WTC11 (cell line): Measurements from ENCODE around the gene ERGIC3. TPM values are rescaled to one million over a fixed set of nuclear protein-coding genes. Genes with fewer than 3 reads are reported as not detected.

Source experiments
- ATAC-seq: fragments of 200-7000 bp; cut with Tn5 transposase; 2 replicates; pipeline ENCODE4 v1.10.0; 2021; ENCODE audit warnings: mild to moderate bottlenecking, moderate library complexity
- CTCF ChIA-PET: fragments of 300-600 bp; sonication (Branson Sonifier 250); formaldehyde crosslinking; loops from one replicate; lab custom pipeline; 2021; ENCODE audit warnings: antibody characterized with exemption; lab: Charles Lee
- POLR2A ChIA-PET: fragments of 350-600 bp; sonication (Branson Sonifier 250); formaldehyde crosslinking; loops from one replicate; lab custom pipeline; 2021; ENCODE audit warnings: antibody characterized with exemption; lab: Charles Lee
- DNase-seq: peaks from one replicate; pipeline ENCODE4 v3.0.0; 2021; ENCODE audit warnings: low spot score
- H3K27ac Mint-ChIP-seq: 2 replicates; pipeline ENCODE4 v1.8.0; 2021; ENCODE audit warnings: mixed read lengths
- H3K27me3 Mint-ChIP-seq: 2 replicates; pipeline ENCODE4 v1.8.0; 2021; ENCODE audit warnings: low read depth, mild to moderate bottlenecking, moderate library complexity, mixed read lengths
- H3K36me3 Mint-ChIP-seq: 2 replicates; pipeline ENCODE4 v1.8.0; 2021; ENCODE audit warnings: mixed read lengths
- H3K4me1 Mint-ChIP-seq: 2 replicates; pipeline ENCODE4 v1.8.0; 2022; ENCODE audit warnings: mixed read lengths
- H3K4me3 Mint-ChIP-seq: 2 replicates; pipeline ENCODE4 v1.8.0; 2021; ENCODE audit warnings: mild to moderate bottlenecking, moderate library complexity, mixed read lengths
- H3K9me3 Mint-ChIP-seq: 2 replicates; pipeline ENCODE4 v1.8.0; 2021; ENCODE audit warnings: mixed read lengths
- CREM ChIP-seq: sonication (generic); formaldehyde crosslinking; IDR thresholded peaks from 2 replicates; pipeline ENCODE4 v1.8.1; 2022; ENCODE audit warnings: mild to moderate bottlenecking, missing genetic modification reagents, moderate library complexity
- FOXJ3 ChIP-seq: sonication (generic); formaldehyde crosslinking; IDR thresholded peaks from 2 replicates; pipeline ENCODE4 v1.9.0; 2021; ENCODE audit warnings: missing genetic modification reagents, mild to moderate bottlenecking, borderline replicate concordance
- FOXP1 ChIP-seq: sonication (generic); formaldehyde crosslinking; IDR thresholded peaks from 2 replicates; pipeline ENCODE4 v1.8.0; 2022; ENCODE audit warnings: missing genetic modification reagents, mild to moderate bottlenecking, moderate library complexity, borderline replicate concordance
- IRF2 ChIP-seq: sonication (generic); formaldehyde crosslinking; IDR thresholded peaks from 2 replicates; pipeline ENCODE4 v1.8.0; 2022; ENCODE audit warnings: low read depth, missing genetic modification reagents, borderline replicate concordance
- NFYB ChIP-seq: sonication (generic); formaldehyde crosslinking; conservative IDR thresholded peaks from 2 replicates; pipeline ENCODE4 v1.8.0; 2022; ENCODE audit warnings: low read depth, missing genetic modification reagents
- NR2C2 ChIP-seq: sonication (generic); formaldehyde crosslinking; IDR thresholded peaks from 2 replicates; pipeline ENCODE4 v1.8.0; 2022; ENCODE audit warnings: mild to moderate bottlenecking, missing genetic modification reagents
- PRRX2 ChIP-seq: fragments of 250-450 bp; sonication (Bioruptor Pico); IDR thresholded peaks from 2 replicates; pipeline ENCODE4 v1.8.0; 2021; ENCODE audit warnings: mild to moderate bottlenecking
- SOX15 ChIP-seq: fragments of 250-450 bp; sonication (Bioruptor Pico); IDR thresholded peaks from 2 replicates; pipeline ENCODE4 v1.9.0; 2021; ENCODE audit warnings: mild to moderate bottlenecking
- TEAD1 ChIP-seq: sonication (generic); formaldehyde crosslinking; IDR thresholded peaks from 2 replicates; pipeline ENCODE4 v1.8.0; 2022; ENCODE audit warnings: mild to moderate bottlenecking, missing genetic modification reagents
- TP53 ChIP-seq: sonication (generic); formaldehyde crosslinking; IDR thresholded peaks from 2 replicates; pipeline ENCODE4 v1.8.1; 2023; ENCODE audit warnings: mild to moderate bottlenecking, missing genetic modification reagents
- ZBTB21 ChIP-seq: sonication (generic); formaldehyde crosslinking; IDR thresholded peaks from 2 replicates; pipeline ENCODE4 v1.8.1; 2023; ENCODE audit warnings: mild to moderate bottlenecking, missing genetic modification reagents, borderline replicate concordance
- ZNF232 ChIP-seq: sonication (generic); formaldehyde crosslinking; IDR thresholded peaks from 2 replicates; pipeline ENCODE4 v1.8.0; 2022; ENCODE audit warnings: mild to moderate bottlenecking, missing genetic modification reagents
- ZNF396 ChIP-seq: fragments of 250-450 bp; sonication (Bioruptor Pico); IDR thresholded peaks from 2 replicates; pipeline ENCODE4 v1.8.0; 2021; ENCODE audit warnings: mild to moderate bottlenecking, moderate library complexity, borderline replicate concordance
- total RNA-seq: library from RNA; stranded (reverse); gene quantifications from 3 replicates; pipeline ENCODE4 v1.2.3, GENCODE V29; 2021
- TF ChIP-seq, protein P1 (sequence below): fragments of 250-450 bp; sonication (Bioruptor Pico); IDR thresholded peaks from 2 replicates; pipeline ENCODE4 v2.1.2; 2022; ENCODE audit warnings: mild to moderate bottlenecking, moderate library complexity
- TF ChIP-seq, protein P2 (sequence below): sonication (generic); formaldehyde crosslinking; IDR thresholded peaks from 2 replicates; pipeline ENCODE4 v1.8.0; 2022; ENCODE audit warnings: mild to moderate bottlenecking, missing genetic modification reagents
- TF ChIP-seq, protein P3 (sequence below): sonication (generic); formaldehyde crosslinking; IDR thresholded peaks from 2 replicates; pipeline ENCODE4 v1.8.0; 2022; ENCODE audit warnings: missing genetic modification reagents
- TF ChIP-seq, protein P4 (sequence below): sonication (generic); formaldehyde crosslinking; IDR thresholded peaks from 2 replicates; pipeline ENCODE4 v1.8.1; 2023; ENCODE audit warnings: mild to moderate bottlenecking, missing genetic modification reagents, borderline replicate concordance
- TF ChIP-seq, protein P5 (sequence below): fragments of 250-450 bp; sonication (Bioruptor Pico); IDR thresholded peaks from 2 replicates; pipeline ENCODE4 v1.9.0; 2021; ENCODE audit warnings: mild to moderate bottlenecking

ERGIC3 gene
- total RNA-seq, 1 experiment from 2014 or later, result 168 TPM

DNA sequence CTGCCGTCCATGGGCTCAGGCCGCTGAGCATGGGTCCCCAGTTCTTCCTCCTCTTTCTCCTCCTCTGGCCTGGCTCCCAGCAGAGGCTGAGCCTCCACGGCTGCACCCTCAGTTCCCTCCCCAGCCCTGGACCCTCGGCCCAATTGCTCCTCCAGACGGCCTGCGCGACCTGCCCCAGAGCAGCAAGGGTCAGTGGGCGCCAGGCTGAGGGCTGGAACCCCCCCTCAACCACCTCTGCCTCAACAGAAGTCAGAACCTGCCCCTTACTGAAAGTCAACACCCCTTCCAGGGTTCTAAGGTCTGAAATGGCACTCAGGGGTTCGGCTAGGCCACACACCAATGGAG, 57.9 kb downstream of the ERGIC3 start (continued):
- TF ChIP-seq, protein P1, sequence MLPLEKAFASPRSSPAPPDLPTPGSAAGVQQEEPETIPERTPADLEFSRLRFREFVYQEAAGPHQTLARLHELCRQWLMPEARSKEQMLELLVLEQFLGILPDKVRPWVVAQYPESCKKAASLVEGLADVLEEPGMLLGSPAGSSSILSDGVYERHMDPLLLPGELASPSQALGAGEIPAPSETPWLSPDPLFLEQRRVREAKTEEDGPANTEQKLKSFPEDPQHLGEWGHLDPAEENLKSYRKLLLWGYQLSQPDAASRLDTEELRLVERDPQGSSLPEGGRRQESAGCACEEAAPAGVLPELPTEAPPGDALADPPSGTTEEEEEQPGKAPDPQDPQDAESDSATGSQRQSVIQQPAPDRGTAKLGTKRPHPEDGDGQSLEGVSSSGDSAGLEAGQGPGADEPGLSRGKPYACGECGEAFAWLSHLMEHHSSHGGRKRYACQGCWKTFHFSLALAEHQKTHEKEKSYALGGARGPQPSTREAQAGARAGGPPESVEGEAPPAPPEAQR (CRISPR knock-in tag), result no peak
- TF ChIP-seq, protein P2, sequence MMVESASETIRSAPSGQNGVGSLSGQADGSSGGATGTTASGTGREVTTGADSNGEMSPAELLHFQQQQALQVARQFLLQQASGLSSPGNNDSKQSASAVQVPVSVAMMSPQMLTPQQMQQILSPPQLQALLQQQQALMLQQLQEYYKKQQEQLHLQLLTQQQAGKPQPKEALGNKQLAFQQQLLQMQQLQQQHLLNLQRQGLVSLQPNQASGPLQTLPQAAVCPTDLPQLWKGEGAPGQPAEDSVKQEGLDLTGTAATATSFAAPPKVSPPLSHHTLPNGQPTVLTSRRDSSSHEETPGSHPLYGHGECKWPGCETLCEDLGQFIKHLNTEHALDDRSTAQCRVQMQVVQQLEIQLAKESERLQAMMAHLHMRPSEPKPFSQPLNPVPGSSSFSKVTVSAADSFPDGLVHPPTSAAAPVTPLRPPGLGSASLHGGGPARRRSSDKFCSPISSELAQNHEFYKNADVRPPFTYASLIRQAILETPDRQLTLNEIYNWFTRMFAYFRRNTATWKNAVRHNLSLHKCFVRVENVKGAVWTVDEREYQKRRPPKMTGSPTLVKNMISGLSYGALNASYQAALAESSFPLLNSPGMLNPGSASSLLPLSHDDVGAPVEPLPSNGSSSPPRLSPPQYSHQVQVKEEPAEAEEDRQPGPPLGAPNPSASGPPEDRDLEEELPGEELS, result no peak
- no peak for TF ChIP-seq SOX15 (CRISPR knock-in tag)
- TF ChIP-seq ZBTB21 (CRISPR knock-in tag), result no peak

DNA sequence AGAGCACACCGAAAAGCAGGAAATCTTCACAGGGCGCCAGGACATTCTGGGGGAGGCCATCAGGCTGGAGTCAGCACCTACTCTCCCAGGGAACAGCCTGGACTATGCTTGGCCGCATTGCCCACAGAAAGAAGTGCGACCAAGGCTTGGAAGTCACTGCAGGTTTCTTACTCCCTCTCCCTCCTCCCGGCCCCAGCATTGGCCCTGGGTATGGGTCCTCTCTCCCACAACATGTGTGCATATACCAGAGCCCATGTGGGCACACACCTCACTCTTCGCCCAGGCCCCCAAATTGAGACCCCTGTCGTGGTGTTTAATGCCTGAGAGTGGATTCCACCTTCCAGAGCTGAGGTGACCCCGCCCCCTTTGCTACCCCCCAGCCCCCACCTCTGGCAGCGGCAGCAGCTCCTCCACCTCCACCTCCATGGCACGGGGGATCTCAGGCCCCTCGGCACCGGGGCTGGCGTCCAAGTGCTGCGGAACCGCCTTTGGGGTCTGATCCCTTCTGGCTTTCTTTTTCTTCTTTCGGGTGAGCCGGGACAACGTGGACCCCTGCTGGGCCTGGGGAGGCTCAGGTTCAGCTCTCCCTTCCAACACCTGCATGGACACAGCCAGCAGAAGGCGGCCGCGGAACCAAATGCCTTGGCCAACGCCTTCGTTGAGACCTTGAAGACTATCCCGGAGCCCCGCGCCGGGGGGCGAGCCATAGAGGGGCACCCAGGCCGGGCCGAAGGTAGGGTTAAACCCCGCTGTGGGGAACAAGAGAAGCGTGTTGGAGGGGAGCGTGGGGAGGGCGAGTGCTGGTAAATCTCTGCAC, 58.5 kb downstream of the ERGIC3 start:
- ATAC-seq (peak; percentile 2; the same call in 1 of the 2 replicates), DNase-seq (peak; percentile 59)
- POLR2A ChIA-PET, result interaction anchor here (0.8 to 1.6 kb wide), 6 partner anchors 15 to 354 kb away, joined by 3 to 8 read pairs (median 4); partner anchors contain the start of genes RBM39, SCAND1 and SPAG4
- peak overlapping the region; percentile 76 for H3K4me3 Mint-ChIP-seq
- peaks cover 74% of the 10 kb centered on the region for H3K27me3 Mint-ChIP-seq
- TF ChIP-seq IRF2 (CRISPR knock-in tag), result no peak
- TF ChIP-seq ZNF232 (CRISPR knock-in tag), result 0 out of 2 replicates have a peak, but pooled peaks have one; percentile 44
- peaks cover 9% of the 10 kb centered on the region for H3K4me1 Mint-ChIP-seq
- CTCF ChIA-PET, result interaction anchor here (0.7 to 2.1 kb wide), 14 partner anchors 11 to 602 kb away, joined by 3 to 62 read pairs (median 6); partner anchors contain the start of genes ERGIC3, SCAND1 and SPAG4
- H3K36me3 Mint-ChIP-seq, result no peaks in the 10 kb centered on the region
- H3K9me3 Mint-ChIP-seq, result no peaks in the 10 kb centered on the region
- H3K27ac Mint-ChIP-seq, result no peak overlapping the region

DNA sequence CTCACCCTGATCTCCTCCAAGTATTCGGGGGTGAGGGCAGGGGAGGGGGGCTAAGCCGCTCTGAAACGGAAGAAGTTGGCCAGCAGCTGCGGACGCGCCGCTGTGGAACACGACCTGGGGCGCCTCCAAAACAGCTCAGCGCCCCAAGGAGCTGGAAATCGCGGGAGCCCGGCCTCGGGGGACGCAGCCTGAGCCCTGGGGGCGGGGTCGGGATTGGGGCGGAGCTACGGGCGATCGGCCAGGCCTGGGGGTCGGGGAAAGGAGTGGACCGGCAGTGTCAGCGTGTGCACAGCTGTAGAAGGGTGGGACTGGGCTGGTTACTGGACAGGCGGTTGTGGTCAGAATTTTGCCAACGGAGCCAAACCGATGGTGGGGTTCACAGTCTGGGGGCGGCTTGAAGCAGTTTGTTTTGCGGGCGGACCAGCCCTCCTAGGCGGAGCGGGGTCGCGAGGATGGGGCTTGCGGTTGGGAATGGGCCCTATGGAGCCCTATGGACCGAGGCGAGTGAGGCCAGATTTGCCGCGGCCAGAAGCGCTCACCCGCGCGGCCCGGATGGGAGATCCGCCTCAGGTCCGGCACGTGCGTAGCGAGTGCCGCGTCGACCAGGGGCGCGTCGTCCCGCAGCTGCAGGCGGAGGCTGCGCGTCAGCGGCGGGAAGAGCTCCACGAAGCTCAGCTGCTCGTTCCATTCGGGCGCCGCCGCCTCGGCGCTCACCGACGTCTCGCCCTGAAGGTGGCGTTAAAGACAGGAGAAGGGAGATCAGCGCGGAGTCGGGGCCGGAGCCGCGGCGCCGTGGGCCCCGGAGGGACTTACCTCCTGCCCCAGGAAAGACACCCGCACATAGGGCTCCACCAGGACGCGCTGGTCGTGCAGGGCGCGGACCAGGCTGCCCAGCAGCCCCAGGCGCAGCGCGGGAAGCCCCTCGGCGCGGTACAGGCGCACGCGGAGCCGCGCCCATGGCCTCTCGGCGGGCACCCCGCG, 59.4 kb downstream of the ERGIC3 start:
- ATAC-seq, result peak; percentile 63
- Mint-ChIP-seq H3K9me3 (no peaks in the 10 kb centered on the region), H3K4me3 (peak overlapping the region; percentile 76), H3K4me1 (peaks cover 9% of the 10 kb centered on the region), H3K27me3 (peaks cover 74% of the 10 kb centered on the region), H3K27ac (no peak overlapping the region), H3K36me3 (no peaks in the 10 kb centered on the region)
- POLR2A ChIA-PET, result interaction anchor here (0.6 to 1.6 kb wide), 7 partner anchors 15 to 353 kb away, joined by 3 to 8 read pairs (median 3); partner anchors contain the start of genes RBM39, SCAND1 and SPAG4
- DNase-seq, result peak; percentile 80
- CTCF ChIA-PET, result interaction anchor here (0.6 to 2.1 kb wide), 19 partner anchors 9 to 601 kb away, joined by 3 to 62 read pairs (median 5); partner anchors contain the start of genes ERGIC3, SCAND1 and SPAG4
- TF ChIP-seq CREM (CRISPR knock-in tag) (peak; percentile 85), PRRX2 (CRISPR knock-in tag) (no peak), NR2C2 (CRISPR knock-in tag) (peak; percentile 90), FOXJ3 (CRISPR knock-in tag) (peak; percentile 84; the same call in 1 of the 2 replicates), TP53 (CRISPR knock-in tag) (peak; percentile 97), TEAD1 (CRISPR knock-in tag) (peak; percentile 99), FOXP1 (CRISPR knock-in tag) (peak; percentile 100), ZNF396 (CRISPR knock-in tag) (no peak), NFYB (CRISPR knock-in tag) (peak; percentile 65)
- TF ChIP-seq, protein P3, sequence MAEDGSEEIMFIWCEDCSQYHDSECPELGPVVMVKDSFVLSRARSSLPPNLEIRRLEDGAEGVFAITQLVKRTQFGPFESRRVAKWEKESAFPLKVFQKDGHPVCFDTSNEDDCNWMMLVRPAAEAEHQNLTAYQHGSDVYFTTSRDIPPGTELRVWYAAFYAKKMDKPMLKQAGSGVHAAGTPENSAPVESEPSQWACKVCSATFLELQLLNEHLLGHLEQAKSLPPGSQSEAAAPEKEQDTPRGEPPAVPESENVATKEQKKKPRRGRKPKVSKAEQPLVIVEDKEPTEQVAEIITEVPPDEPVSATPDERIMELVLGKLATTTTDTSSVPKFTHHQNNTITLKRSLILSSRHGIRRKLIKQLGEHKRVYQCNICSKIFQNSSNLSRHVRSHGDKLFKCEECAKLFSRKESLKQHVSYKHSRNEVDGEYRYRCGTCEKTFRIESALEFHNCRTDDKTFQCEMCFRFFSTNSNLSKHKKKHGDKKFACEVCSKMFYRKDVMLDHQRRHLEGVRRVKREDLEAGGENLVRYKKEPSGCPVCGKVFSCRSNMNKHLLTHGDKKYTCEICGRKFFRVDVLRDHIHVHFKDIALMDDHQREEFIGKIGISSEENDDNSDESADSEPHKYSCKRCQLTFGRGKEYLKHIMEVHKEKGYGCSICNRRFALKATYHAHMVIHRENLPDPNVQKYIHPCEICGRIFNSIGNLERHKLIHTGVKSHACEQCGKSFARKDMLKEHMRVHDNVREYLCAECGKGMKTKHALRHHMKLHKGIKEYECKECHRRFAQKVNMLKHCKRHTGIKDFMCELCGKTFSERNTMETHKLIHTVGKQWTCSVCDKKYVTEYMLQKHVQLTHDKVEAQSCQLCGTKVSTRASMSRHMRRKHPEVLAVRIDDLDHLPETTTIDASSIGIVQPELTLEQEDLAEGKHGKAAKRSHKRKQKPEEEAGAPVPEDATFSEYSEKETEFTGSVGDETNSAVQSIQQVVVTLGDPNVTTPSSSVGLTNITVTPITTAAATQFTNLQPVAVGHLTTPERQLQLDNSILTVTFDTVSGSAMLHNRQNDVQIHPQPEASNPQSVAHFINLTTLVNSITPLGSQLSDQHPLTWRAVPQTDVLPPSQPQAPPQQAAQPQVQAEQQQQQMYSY (CRISPR knock-in tag), result peak; percentile 84
- TF ChIP-seq, protein P4, sequence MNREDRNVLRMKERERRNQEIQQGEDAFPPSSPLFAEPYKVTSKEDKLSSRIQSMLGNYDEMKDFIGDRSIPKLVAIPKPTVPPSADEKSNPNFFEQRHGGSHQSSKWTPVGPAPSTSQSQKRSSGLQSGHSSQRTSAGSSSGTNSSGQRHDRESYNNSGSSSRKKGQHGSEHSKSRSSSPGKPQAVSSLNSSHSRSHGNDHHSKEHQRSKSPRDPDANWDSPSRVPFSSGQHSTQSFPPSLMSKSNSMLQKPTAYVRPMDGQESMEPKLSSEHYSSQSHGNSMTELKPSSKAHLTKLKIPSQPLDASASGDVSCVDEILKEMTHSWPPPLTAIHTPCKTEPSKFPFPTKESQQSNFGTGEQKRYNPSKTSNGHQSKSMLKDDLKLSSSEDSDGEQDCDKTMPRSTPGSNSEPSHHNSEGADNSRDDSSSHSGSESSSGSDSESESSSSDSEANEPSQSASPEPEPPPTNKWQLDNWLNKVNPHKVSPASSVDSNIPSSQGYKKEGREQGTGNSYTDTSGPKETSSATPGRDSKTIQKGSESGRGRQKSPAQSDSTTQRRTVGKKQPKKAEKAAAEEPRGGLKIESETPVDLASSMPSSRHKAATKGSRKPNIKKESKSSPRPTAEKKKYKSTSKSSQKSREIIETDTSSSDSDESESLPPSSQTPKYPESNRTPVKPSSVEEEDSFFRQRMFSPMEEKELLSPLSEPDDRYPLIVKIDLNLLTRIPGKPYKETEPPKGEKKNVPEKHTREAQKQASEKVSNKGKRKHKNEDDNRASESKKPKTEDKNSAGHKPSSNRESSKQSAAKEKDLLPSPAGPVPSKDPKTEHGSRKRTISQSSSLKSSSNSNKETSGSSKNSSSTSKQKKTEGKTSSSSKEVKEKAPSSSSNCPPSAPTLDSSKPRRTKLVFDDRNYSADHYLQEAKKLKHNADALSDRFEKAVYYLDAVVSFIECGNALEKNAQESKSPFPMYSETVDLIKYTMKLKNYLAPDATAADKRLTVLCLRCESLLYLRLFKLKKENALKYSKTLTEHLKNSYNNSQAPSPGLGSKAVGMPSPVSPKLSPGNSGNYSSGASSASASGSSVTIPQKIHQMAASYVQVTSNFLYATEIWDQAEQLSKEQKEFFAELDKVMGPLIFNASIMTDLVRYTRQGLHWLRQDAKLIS, result no peak; the same call in 1 of the 2 replicates
- TF ChIP-seq, protein P5, sequence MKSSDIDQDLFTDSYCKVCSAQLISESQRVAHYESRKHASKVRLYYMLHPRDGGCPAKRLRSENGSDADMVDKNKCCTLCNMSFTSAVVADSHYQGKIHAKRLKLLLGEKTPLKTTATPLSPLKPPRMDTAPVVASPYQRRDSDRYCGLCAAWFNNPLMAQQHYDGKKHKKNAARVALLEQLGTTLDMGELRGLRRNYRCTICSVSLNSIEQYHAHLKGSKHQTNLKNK (CRISPR knock-in tag), result no peak
